ENCODE measurements around the gene GPR158.

DNA sequence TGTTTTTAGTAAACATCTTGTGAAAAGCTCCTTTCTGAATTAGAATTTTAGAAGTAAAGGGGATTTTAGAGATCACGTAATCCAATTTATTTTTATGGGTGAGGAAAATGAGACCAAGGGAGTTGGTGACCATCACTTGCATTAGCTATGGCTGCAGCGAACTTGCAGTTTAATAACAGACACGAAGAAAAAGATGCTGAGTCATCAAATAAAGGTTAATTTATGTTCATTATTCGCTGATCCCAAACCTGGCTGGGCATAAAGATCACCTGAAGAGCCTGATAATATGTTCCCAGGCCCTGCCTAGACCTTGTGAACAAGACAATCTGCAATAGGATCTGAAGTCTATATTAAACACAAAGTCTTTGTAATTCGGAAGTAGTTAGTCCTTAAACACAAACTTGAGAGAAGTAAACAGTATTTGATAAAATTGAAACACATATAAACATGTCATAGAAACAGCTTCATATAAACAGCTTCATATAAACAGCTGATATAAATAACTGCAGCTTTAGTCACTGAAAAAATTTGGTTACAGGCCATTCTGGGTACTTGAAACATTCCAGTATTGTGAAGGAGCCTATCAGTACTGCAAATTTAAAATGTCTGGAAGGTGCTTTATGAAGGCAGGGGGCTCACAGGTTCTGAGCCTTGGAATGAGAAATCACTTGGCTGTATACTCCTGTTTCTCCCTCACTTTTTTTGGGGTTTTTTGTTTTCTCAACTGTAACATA, 16.5 kb downstream of the GPR158 start:
- no peak for TF ChIP-seq CTCF (IDR thresholded peaks at IDR 0.05; ENCODE audit: insufficient read depth, low read length, poor library complexity, severe bottlenecking)
- TF ChIP-seq EZH2phosphoT487 (conservative IDR thresholded peaks at IDR 0.05; ENCODE audit: low read length), result no peak
